Lower leg skin (tissue), 4 donors: ENCODE data around the gene KDM2B. TPM values are rescaled to one million over a fixed set of nuclear protein-coding genes. Genes with fewer than 3 reads are reported as not detected.
A peak's percentile ranks its signal among the peaks of the same experiment; 100 is the strongest.

Source experiments
- DNase-seq, 2 donors: peaks; one replicate each; pipeline ENCODE4 v3.0.0-alpha.2; 2019; ENCODE audit warnings: low spot score in 2 of 2
- H3K4me3 ChIP-seq: fragments of 200-600 bp; sonication (generic); 2 replicates; pipeline ENCODE4 v1.5.1; 2017; ENCODE audit warnings: mild to moderate bottlenecking, low read depth; ENCODE audit not compliant: poor library complexity, severe bottlenecking
- POLR2A ChIP-seq, 2 donors: fragments of 450-650 bp; IDR thresholded peaks; one replicate each; pipeline ENCODE4 v1.6.1; 2016 to 2017; ENCODE audit warnings: antibody characterized with exemption in 2 of 2, mild to moderate bottlenecking in 1 of 2, moderate library complexity in 1 of 2
- WGBS, 2 donors: methylation state at CpG; one replicate each; pipeline ENCODE4 v1.1.5; 2018; 5-methylcytosine and 5-hydroxymethylcytosine counted together
- intact Hi-C: fragments of 100-400 bp; cut with DNase I; formaldehyde crosslinking; loops from one replicate; pipeline ENCODE4 v1.15.0; 2023; ENCODE audit warnings: low total_unique reads
- total RNA-seq, 4 donors: library from RNA; depleted of rRNA; stranded (reverse); fragments of >200 nt; gene quantifications; one replicate each; pipeline ENCODE4 v1.1.0, GENCODE V29; 2016
- TF ChIP-seq, protein P1 (sequence below), 3 donors: fragments of 450-650 bp; IDR thresholded peaks; one replicate each; pipeline ENCODE4 v1.5.1; 2016; ENCODE audit warnings: antibody characterized with exemption in 3 of 3, mild to moderate bottlenecking in 3 of 3, moderate library complexity in 2 of 3

KDM2B gene
- total RNA-seq, 4 donors from 2014 or later, result 28.9 to 72.1 (median 47.9) TPM

DNA sequence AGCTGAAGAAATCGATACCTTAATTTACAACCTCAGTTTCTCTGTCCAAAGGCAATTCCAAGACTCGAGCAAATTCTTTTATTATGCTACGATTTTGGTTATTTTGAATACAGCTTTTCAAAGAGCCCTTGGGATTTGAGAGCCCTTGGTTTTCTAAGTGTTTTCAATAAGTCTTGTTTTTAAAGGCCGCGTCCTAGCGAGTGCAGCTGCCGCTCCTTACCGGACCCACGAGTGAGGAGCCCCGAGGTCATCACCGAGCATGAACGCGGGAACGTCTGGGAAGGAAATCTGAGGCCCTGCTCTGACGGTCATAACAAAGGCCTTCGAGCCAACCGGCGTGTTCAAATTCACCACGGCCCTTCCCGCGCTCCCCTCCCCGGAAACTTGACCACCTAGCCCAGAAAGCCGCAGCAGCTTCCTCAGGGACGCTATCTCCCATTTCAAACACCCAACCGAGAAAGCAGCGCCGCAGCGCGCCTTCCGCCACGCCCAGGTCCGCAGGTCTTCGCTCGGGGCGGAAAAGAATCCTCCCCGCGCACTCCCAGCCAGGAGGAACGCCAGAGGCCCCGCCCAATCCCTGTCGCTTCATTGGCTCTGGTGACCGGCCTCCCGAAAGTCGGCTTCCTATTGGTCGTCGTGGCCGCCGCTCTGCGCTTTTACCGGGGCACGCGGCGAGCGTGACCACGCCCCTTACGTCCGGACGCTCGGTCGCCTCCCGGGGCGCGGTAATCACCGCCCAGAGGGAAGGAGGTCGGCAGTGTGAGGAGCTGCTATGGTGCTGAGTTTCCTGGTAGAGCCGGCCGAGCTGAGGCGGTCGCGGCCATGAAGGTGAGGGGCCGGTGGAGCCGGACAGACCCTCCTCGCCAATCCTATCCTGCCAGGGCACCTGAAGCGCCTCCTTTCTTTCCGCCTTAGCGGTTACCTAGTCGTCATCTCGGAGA lies 181.2 kb downstream of the KDM2B start, which contains the start of gene RNF34:
RNF34 (plus strand) TSS at position 728 of the 941 bp plus-strand sequence; CDS start at position 823, 95 bp downstream.
- intact Hi-C loops, result no loop called here
- TF ChIP-seq, protein P1, sequence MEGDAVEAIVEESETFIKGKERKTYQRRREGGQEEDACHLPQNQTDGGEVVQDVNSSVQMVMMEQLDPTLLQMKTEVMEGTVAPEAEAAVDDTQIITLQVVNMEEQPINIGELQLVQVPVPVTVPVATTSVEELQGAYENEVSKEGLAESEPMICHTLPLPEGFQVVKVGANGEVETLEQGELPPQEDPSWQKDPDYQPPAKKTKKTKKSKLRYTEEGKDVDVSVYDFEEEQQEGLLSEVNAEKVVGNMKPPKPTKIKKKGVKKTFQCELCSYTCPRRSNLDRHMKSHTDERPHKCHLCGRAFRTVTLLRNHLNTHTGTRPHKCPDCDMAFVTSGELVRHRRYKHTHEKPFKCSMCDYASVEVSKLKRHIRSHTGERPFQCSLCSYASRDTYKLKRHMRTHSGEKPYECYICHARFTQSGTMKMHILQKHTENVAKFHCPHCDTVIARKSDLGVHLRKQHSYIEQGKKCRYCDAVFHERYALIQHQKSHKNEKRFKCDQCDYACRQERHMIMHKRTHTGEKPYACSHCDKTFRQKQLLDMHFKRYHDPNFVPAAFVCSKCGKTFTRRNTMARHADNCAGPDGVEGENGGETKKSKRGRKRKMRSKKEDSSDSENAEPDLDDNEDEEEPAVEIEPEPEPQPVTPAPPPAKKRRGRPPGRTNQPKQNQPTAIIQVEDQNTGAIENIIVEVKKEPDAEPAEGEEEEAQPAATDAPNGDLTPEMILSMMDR (IDR thresholded peaks at IDR 0.05), result no peak
- peak in 1 of 2 donors; percentile 24 for TF ChIP-seq POLR2A (IDR thresholded peaks at IDR 0.05)
- peak; percentile 98 to 100 for DNase-seq
- peak within 1 kb of the TSS; percentile 89 for H3K4me3 ChIP-seq
- WGBS, 2 donors, result 0 to 1% methylated on average over 61 to 62 of the region's 77 CpGs

DNA sequence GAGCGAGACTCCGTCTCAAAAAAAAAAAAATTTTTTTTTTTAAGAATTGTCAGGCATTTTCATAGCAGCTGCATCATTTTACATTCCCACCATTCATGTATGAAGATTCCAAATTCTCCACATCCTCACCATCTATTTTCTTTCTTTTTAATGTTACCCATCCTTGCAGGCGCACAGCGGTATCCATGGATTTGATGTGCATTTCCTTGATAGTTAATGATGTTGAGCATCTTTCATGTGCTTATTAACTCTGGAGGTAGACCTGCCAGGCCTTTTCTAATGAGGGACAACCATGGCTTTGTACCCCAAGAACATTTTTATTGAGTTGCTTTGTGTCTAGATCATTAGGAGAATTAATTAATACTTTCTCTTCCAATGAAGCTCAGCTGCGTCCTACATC lies 182.5 kb downstream of the KDM2B start:
- TF ChIP-seq POLR2A (IDR thresholded peaks at IDR 0.05), result no peak
- TF ChIP-seq, protein P1 (IDR thresholded peaks at IDR 0.05), result no peak
- intact Hi-C loops, result no loop called here
- DNase-seq, result no peak
- WGBS, 2 donors, result 96 to 97% methylated on average over 5 of the region's 5 CpGs
- H3K4me3 ChIP-seq, result no peak overlapping the region

DNA sequence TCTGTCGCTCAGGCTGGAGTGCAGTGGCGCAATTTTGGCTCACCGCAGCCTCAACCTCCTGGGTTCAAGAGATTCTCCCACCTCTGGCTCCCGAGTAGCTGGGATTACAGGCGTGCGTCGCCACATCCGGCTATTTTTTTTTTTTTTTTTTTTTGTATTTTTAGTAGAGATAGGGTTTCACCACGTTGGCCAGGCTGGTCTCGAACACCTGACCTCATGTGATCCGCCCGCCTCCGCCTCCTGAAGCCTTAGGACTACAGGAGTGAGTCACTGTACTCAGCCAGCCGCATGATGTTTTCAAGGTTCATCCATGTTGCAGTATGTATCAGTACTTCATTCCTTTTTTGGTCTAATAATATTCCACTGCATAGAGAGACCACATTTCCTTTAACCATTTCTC lies 183.3 kb downstream of the KDM2B start:
- TF ChIP-seq POLR2A (IDR thresholded peaks at IDR 0.05), result no peak
- TF ChIP-seq, protein P1 (IDR thresholded peaks at IDR 0.05), result no peak
- 97 to 98% methylated on average over 14 of the region's 14 CpGs for WGBS, 2 donors
- H3K4me3 ChIP-seq, result no peak overlapping the region
- DNase-seq, result peak in 1 of 2 donors; percentile 37
- intact Hi-C loops, result no loop called here

DNA sequence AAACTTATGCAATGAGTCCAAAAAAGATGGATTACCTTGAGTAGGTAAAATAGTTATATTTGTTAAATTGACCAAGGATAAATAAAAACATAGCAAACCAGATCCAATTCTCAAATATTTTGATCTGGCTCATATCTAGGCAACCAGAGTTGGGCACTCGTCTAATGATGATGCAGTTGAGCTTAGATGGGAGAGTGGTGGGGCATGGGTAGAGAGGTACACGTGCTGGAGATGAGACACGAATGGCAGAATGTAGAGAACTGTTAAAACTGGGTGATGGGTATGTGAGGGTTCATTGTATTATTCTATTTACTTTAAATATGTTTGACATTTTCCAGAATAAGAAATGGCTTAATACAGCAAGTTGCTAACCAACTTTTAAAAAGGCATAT lies 188.5 kb downstream of the KDM2B start:
- intact Hi-C loops, result no loop called here
- 71 to 76% methylated on average over 3 of the region's 3 CpGs for WGBS, 2 donors
- TF ChIP-seq POLR2A (IDR thresholded peaks at IDR 0.05), result no peak
- TF ChIP-seq, protein P1 (IDR thresholded peaks at IDR 0.05), result no peak
- H3K4me3 ChIP-seq, result no peak overlapping the region
- DNase-seq, result peak in 1 of 2 donors; percentile 10

DNA sequence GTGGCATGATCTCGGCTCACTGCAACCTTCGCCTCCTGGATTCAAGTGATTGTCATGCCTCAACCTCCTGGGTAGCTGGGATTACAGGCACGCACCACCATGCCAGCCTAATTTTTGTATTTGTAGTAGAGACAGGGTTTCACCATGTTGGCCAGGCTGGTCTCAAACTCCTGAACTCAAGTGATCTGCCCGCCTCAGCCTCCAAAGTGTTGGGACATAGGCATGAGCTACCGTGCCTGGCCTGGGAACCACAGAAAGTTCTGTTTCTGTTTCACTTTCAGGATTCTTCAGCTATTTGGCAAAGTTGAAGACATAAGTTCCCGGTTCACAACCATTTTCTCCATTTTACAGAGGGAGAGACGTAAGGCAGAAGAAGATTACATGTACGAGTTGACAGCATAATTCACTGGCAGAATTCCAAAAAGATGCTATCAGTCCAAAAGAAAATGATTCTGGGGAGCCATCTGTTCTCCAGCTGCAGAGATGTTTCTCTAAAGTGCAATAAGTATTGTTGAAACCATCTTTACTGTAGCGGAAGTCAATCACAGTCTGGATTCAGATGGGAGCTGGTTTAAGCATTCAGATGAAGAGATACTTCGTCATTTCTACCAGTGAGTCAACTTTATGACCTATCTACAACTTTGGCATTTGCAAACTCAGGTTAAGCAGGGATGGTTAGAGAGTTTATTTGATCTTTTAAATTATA lies 189.1 kb downstream of the KDM2B start:
- intact Hi-C loops, result no loop called here
- DNase-seq, result peak in 1 of 2 donors; percentile 79
- no peak overlapping the region for H3K4me3 ChIP-seq
- TF ChIP-seq POLR2A (IDR thresholded peaks at IDR 0.05), result no peak
- TF ChIP-seq, protein P1 (IDR thresholded peaks at IDR 0.05), result no peak
- WGBS, 2 donors, result 44 to 45% methylated on average over 10 of the region's 10 CpGs
